C4-2B (cell line): ENCODE results near the gene TNS2.

Experiments
- CTCF ChIP-seq: fragments of 450-650 bp; conservative IDR thresholded peaks from 2 replicates; pipeline ENCODE4 v1.5.1; 2017; ENCODE audit warnings: mild to moderate bottlenecking
- ZFX ChIP-seq: fragments of 450-650 bp; IDR thresholded peaks from 2 replicates; pipeline ENCODE4 v1.6.1; 2017

- TF ChIP-seq CTCF (no peak), ZFX (no peak)
These were observed 54.0 kb downstream of the TNS2 start for GRCh38 chr12:53103860-53104305.
